Measurements from ENCODE around the gene POLR2I. TPM values are rescaled to one million over a fixed set of nuclear protein-coding genes. Genes with fewer than 3 reads are reported as not detected.
"Not testable (repeated sequence)": the region's sequence is repeated elsewhere in the genome, so short reads cannot be mapped to it uniquely, and the experiment has no call there.

The POLR2I gene
- total RNA-seq, 1 donor from 2014 or later: 43.9 TPM

GRCh38 chr19:36134867-36135266 is 20.2 kb upstream of the POLR2I start:
- not testable (repeated sequence) for ATAC-seq; DNase-seq (ENCODE audit: low spot score)

GRCh38 chr19:36131221-36131620 is 16.5 kb upstream of the POLR2I start:
- DNase-seq (ENCODE audit: low spot score): not testable (repeated sequence)

GRCh38 chr19:36128392-36128736 is 13.7 kb upstream of the POLR2I start:
- DNase-seq (ENCODE audit: low spot score) (peak; percentile 61), ATAC-seq (peak; percentile 66)

More at GRCh38 chr19:36131221-36131620, 16.5 kb upstream of the POLR2I start:
- not testable (repeated sequence) for ATAC-seq

GRCh38 chr19:36125557-36125956 is 10.9 kb upstream of the POLR2I start:
- no peak for ATAC-seq

GRCh38 chr19:36121486-36122124 is 6.9 kb upstream of the POLR2I start:
- DNase-seq (ENCODE audit: low spot score): no peak
- ATAC-seq: no peak

More at GRCh38 chr19:36125557-36125956, 10.9 kb upstream of the POLR2I start:
- no peak for DNase-seq (ENCODE audit: low spot score)

GRCh38 chr19:36120984-36121358 is 6.3 kb upstream of the POLR2I start:
- no peak for DNase-seq (ENCODE audit: low spot score)
- no peak for ATAC-seq

GRCh38 chr19:36120092-36120983 is 5.7 kb upstream of the POLR2I start:
- no peak for DNase-seq (ENCODE audit: low spot score)
- no peak for ATAC-seq

- no peak for DNase-seq (ENCODE audit: low spot score)
- ATAC-seq: no peak
These were observed 1.6 kb upstream of the POLR2I start for GRCh38 chr19:36116344-36116637.

- DNase-seq (ENCODE audit: low spot score) (no peak), ATAC-seq (peak; percentile 60)
These were observed 1.0 kb upstream of the POLR2I start, which contains the start of gene TBCB for GRCh38 chr19:36115453-36116343. TSS of gene TBCB (plus strand) at chr19:36115468. CDS start at chr19:36115561, 93 bp downstream.

GRCh38 chr19:36113894-36114720 is 568 bp downstream of the POLR2I start:
- no peak for ATAC-seq
- DNase-seq (ENCODE audit: low spot score): no peak

GRCh38 chr19:36113425-36113824 is 1.2 kb downstream of the POLR2I start:
- DNase-seq (ENCODE audit: low spot score): no peak
- no peak for ATAC-seq

- no peak for DNase-seq (ENCODE audit: low spot score)
- ATAC-seq: no peak
These were observed 2.0 kb downstream of the POLR2I start for GRCh38 chr19:36112678-36113077.

- DNase-seq (ENCODE audit: low spot score) (no peak), ATAC-seq (no peak)
These were observed 3.5 kb downstream of the POLR2I start for GRCh38 chr19:36111200-36111539.

GRCh38 chr19:36110487-36111199 is 4.0 kb downstream of the POLR2I start, which contains the start of gene OVOL3:
TSS of gene OVOL3 (plus strand) at chr19:36111143. CDS start at chr19:36111203, 60 bp downstream.
- ATAC-seq (no peak), DNase-seq (ENCODE audit: low spot score) (no peak)

- DNase-seq (ENCODE audit: low spot score) (no peak), ATAC-seq (no peak)
These were observed 6.0 kb downstream of the POLR2I start for GRCh38 chr19:36108684-36109083.

- no peak for ATAC-seq
These were observed 7.7 kb downstream of the POLR2I start for GRCh38 chr19:36106991-36107390.

GRCh38 chr19:36106441-36106840 is 8.2 kb downstream of the POLR2I start:
- no peak for DNase-seq (ENCODE audit: low spot score)
- no peak for ATAC-seq

More at GRCh38 chr19:36106991-36107390, 7.7 kb downstream of the POLR2I start:
- no peak for DNase-seq (ENCODE audit: low spot score)

GRCh38 chr19:36103842-36104552 is 10.7 kb downstream of the POLR2I start:
- no peak for ATAC-seq

GRCh38 chr19:36103040-36103626 is 11.5 kb downstream of the POLR2I start:
- no peak for DNase-seq (ENCODE audit: low spot score)
- no peak for ATAC-seq

More at GRCh38 chr19:36103842-36104552, 10.7 kb downstream of the POLR2I start:
- no peak for DNase-seq (ENCODE audit: low spot score)
